HG02852 (cell line): Measurements from ENCODE around the gene ZNF765.
"Not testable (repeated sequence)": the region's sequence is repeated elsewhere in the genome, so short reads cannot be mapped to it uniquely, and the experiment has no call there.

Experiments
- ATAC-seq: cut with Tn5 transposase; IDR thresholded peaks from one replicate; pipeline ENCODE4 v1.9.1; 2021; ENCODE audit warnings: mild to moderate bottlenecking, moderate library complexity; ENCODE audit not compliant: unreplicated experiment

Gene ZNF765

DNA sequence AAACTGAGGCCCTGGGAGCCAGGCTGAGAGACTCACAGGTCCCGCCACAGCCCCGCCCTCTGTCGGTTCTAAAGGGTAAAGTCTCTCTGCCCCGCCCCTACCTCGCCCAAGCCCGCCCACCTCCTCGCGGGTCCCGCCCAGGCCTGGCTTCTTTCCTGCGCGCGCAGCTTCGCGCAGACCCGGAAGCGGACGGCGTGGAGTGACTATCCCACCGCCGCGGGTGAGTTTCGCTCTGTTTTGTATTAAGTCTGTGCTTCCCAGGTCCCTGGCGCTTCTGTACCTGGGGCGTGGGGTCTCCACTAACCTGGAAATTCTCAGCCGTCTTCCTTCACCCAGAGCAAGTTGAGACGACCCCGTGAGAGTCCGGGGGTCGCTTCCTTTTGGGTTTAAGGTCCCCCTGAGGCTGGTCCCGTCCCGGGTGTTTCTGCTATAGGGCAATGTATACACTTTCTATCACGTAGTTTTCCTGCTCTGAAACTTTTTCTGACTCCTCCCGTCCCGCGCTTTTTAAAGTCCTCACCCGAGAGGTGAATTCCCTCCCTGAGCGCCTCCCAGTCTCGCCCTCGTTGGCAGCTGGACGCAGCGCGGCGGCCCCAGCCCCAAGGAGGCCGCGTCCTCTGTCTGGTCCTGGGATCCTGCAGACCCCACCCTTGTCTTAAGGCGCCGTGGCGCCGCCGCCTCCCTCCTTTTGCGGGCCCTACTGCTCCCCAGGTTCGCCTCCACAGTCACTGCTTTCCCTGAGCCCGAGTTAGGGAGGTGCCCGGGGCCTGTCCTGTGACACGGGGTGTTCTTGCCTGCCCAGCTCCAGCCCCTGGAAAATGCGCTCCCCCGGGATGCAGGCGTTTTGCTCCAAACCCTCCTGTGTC is at the start of gene ZNF765:
Gene ZNF765 (plus strand): TSS at position 176 of the 866 bp plus-strand sequence. CDS start 2,867 bp downstream, outside the sequence.
- peak; percentile 77 for ATAC-seq

DNA sequence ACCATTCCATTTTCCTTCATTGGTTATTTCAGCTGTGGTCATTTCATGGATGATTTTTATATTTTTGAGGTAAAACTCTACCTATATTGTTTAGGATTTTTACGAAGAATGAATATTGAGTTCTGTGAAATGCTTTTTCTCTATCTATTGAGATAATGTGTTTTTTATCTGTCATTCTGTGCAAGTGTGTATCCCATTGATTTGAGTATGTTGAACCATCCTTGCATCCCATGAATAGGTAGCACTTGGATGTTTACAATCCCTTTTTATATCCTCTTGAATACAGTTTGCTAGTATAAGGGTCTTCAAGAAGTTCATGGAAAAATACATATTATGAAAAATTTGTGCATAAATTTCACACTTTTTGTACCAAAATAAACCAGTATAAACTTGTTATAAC is 39.2 kb upstream of the ZNF765 start:
- no peak for ATAC-seq

DNA sequence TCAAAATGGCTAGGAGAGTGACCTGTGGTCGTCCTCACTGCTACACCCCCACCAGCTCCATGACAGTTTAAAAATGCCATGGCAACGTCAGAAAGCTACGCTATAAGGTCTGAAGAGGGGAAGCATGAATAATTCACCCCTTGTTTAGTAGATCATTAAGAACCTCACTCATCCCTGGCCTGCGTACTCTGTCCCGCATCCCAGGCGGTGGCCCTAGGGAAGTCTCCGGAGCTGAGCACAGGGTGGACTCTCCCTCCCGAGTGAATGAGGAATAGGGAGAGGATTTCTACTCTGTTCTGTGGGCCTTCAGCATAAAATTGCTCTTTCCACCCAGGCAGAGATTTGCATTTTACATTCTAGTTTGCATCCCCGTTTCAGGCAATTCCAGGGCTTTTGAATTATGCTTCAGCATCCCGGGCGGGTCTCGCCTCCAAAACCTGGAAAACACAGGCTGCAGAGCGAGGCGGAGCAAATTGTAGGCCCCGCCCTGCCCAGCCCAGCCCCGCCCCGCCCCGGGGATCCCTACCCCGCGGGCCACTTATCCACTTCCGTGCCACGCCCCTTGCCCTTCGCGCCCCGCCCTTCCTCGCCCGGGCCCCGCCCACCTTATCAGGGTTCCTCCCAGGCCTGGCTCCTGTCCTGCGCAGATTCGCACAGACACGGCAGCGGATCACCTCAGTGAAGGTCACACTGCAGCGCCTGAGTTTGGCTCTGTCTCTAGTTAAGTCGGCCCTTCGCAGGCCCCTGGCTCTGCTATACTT is 36.9 kb upstream of the ZNF765 start:
- ATAC-seq, result no peak

DNA sequence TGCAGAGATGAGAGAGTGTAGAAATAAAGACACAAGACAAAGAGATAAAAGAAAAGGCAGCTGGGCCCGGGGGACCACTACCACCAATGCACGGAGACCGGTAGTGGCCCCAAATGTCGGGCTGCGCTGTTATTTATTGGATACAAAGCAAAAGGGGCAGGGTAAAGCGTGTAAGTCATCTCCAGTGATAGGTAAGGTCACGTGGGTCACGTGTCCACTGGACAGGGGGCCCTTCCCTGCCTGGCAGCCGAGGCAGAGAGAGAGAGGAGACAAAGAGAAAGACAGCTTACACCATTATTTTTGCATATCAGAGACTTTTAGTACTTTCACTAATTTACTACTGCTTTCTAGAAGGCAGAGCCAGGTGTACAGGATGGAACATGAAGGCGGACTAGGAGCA is 34.9 kb upstream of the ZNF765 start:
- ATAC-seq, result not testable (repeated sequence)

DNA sequence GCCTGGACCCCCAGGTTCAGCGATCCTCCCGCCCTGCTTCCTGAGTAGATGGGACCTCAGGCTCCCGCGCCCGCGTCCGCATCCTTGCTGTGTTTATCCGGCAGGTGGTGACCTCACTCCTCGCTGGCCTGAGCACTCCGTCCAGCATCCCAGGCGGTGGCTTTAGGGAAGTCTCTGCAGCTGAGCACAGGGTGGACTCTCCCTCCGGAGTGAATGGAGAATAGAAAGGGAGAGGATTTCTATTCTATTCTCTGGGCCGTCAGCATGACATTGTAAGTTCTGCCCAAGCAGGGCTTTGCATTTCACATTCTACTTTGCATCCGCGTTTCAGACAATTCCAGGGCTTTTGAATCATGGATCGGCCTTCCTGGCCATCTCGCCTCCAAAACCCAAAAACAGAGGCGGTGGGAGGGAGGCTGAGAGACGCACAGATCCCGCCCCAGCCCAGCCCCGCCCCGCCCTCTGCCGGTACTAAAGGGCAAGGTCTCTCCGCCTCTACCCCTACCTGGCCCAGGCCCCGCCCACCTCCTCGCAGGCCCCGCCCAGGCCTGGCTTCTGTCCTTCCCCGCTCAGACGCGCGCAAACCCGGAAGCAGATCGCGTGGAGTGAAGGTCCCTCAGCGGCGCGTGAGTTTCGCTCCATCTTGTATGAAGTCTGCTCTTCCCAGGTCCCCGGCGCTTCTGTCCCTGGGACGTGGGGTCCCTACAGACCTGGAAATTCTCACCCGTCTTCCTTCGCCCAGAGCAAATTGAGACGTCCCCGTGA is 29.6 kb upstream of the ZNF765 start, which contains the start of gene ZNF525:
Gene ZNF525 (plus strand): TSS at position 572 of the 765 bp plus-strand sequence. CDS start 6,577 bp downstream, outside the sequence.
- ATAC-seq, result peak; percentile 96

DNA sequence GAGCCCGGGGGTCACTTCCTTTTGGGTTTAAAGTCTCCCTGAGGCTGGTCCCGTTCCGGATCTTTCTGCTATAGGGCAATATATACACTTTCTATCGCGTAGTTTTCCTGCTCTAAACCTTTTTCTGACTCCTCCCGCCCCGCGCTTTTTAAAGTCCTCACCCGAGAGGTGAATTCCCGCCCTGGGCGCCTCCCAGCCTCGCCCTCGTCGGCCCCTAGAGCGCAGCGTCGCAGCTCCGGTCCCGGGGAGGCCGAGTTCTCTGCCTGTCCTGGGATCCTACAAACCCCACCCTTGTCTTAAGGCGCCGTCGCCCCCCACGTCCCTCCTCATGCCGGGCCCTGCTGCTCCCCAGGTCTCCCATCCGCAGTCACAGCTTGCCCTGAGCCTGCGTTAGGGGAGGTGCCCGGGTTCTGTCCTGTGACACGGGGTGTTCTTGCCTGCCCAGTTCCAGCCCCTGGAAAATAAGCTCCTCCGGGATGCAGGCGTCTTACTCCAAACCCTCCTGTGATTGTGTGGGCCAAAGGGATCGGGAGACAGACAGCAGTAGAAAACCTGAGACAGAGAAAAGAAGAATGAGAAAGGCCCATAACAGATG is 29.0 kb upstream of the ZNF765 start:
- ATAC-seq, result peak; percentile 43

DNA sequence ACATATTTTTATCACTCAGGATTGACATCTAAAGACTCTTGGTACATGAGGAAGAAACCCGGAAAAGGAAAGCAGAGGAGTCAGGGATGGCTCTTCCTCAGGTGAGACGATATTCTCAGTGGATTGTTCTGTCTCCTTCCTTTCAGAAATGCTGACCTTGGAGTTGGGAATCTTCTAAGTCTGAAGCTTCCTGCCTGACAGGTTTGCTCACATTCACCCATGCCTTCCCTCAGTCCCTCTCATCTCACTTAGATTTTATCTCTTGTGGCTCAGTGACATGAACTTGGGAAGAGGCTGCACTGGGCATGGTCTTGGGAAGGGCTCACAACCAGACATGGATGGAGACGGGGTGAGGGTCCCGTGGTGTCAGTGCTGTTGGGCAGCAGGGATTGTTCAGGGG is 22.8 kb upstream of the ZNF765 start:
- no peak for ATAC-seq

DNA sequence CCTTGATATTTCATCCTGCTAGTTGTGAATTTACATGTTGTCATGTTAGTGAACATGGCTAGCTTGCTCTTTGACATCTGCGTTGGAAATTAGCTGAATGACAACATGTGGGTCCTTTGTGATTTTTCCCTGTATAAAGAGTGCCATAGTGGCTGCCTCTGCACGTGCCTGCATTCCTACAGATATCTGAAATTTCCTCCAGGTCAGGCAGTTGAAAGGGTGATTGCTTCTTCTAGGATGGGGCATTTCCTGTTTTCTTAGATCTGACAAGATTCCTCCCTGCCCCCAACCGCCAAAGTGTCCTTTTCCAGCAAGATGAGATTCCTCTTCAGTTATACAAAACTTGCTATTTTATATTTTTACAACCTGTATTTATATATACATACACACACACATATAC is 20.7 kb upstream of the ZNF765 start:
- no peak for ATAC-seq

DNA sequence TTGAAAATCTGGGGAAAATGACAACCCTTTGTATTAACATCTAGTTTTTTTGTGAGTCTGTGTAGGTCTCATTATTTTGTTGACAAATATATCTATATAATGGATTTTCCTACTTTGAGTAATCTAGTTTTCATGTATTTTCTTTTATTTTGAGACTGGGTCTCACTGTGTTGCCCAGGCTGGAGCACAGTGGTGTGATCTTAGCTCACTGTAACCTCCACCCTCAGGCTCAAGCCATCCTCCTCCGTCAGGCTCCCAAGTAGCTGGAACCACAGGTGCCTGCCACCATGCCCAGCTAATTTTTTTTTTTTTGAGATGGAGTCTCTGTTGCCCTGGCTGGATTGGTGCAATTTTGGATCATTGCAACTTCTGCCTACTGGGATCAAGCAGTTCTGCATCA is 20.2 kb upstream of the ZNF765 start:
- ATAC-seq, result no peak

DNA sequence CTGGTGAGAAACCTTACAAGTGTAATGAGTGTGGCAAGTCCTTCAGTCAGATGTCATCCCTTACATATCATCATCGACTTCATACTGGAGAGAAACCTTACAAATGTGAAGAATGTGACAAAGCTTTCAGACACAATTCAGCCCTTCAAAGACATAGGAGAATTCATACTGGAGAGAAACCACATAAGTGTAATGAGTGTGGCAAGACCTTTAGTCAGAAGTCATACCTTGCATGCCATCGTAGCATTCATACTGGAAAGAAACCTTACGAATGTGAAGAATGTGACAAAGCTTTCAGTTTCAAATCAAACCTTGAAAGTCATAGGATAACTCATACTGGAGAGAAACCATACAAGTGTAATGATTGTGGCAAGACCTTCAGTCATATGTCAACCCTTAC is 13.6 kb upstream of the ZNF765 start:
- no peak for ATAC-seq

DNA sequence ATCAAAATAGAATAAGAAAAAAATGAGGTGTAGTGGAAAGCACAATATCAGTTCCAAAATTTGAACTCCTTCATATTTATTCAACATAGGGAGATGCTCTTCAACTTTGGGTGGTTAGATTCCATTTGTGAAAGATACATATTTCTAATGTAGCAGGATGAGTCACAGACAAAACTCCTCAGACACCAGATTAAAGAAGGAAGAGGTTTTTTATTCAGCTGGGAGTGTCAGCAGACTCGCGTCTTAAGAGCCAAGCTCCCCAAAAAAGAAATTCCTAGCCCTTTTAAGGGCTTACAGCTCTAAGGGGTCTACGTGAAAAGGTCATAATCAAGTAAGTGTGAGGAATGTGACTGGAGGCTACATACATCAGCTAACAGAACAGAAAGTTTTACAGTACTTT is 6.8 kb upstream of the ZNF765 start:
- ATAC-seq, result no peak

DNA sequence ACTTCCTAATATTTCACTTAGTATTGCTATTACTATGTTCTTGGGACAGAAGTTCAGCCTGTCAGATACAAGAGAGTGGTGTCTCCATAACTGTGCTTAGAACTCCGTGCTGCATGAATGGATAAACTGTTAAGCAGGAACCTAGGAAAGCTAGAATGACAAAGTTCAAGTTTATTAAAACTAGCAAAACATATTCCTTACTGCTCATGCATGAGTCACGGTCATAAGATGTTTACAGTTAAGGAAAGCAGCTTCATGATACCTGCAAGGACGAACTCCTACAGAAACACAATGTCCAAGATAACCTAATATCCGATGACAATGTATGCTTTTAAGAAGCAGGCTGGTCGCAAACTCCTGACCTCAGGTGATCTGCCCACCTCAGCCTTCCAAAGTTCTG is 6.0 kb upstream of the ZNF765 start:
- no peak for ATAC-seq

DNA sequence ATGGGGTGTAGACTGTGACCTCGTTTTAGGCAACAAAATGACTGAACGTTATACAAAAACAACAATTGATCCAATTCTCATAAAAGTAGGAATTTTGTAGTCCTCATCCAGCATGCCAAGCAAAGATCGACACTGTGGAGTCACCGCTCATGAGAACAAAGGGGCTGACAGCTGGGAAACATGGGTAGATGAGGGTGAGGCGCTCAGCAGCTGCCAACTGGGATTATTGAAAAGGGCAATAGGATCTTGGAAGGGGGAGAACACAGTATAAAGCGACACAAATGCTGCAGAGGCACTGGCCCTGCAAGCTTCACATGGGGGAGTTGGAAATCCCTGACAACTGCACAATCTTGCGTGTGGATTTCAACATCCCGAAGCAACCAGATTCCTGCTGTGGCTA is 5.4 kb upstream of the ZNF765 start:
- no peak for ATAC-seq

DNA sequence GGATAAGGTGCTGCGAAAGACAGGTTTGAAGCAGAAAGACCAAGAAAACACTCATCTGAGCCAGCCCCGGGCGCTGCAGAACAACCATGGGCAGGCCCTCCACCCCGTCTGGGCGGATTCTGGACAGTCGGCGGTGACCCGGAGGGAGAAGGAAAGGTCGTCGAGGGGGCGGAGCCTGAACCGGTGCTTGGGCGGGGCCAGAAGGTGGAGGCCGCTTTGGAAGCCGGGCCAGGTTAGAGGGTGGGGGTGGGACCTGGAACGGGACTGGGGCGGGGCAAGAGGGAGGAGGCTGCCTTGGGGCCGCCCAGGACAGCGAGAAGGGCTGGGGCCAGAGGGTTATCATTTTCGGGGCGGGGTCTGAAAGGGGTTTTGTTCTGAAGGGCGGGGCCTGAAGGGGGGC is 5.0 kb upstream of the ZNF765 start:
- no peak for ATAC-seq

DNA sequence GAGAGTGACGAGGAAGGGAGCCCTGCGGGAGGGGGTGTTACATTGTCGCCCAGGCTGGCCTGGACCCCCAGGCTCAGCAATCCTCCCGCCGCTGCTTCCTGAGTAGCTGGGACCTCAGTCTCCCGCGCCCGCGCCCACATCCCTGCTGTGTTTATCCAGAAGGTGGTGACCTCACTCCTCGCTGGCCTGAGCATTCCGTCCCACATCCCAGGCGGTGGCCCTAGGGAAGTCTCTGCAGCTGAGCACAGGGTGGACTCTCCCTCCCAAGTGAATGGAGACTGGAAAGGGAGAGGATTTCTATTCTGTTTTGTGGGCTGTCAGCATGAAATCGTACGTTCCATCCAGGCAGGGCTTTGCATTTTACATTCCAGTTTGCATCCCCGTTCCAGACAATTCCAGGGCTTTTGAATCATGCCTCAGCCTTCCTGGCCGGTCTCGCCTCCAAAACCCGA is 401 bp upstream of the ZNF765 start:
- ATAC-seq, result no peak

DNA sequence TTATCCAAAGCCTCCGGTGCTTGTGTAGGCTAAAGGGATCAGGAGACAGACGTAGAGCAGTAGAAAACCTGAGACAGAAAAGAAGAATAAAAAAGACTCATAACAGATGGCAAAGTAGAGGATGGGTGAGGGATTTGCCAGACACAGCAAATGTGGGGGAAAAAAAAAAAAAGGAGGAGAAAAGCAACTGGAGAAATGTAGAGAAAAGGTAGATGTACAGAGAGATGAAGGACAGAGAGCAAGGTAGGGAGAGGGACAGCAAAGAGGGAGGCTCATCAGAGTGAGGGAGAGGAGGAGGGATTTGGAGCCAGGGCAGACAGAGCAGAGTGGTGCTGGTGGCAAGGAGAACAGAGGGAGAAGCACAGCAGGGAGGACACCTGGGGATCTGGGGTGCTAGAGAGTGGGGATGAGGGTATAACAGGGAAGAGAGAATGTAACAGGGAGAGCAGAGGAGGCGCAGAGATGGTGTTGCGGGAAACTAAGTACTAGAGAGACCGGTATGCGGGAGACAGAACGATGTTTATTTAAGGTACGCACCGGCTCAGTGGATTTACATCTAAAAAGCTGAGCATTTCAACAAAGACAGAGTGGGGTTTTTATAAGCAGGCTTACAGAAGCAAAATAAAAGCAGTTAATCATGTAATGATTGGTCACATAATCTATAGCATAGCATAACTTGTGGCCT is 1.0 kb downstream of the ZNF765 start:
- ATAC-seq, result not testable (repeated sequence)

DNA sequence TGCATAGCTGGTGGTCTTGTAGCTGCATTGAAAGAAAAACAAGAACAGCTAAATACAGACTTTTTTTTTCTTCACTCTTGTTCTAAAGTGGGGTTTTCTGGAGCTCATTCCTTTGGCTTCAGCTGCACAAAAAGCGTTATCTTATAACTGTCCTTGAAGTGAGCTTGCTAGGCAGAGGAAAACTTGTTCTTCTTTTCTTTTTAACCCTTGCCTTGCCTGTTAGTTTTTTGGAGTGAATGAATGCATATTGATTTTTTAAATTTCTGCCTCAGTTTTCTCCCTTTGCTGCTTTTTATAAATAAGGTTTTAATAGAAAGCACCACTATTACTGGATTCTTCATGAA is 1.5 kb downstream of the ZNF765 start:
- ATAC-seq, result no peak

DNA sequence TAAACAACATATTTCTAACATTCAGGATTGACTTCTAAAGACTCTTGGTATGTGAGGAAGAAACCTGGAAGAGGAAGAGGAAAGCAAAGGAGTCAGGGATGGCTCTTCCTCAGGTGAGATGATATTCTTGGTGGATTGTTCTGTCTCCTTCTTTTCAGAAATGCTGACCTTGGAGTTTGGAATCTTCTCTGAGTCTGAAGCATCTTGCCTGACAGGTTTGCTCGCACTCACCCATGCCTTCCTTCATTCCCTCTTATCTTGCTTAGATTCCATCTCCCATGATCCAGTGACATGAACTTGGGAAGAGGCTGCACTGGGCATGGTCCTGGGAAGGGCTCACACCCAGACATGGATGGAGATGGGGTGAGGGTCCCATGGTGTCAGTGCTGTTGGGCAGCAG is 3.0 kb downstream of the ZNF765 start:
- not testable (repeated sequence) for ATAC-seq

DNA sequence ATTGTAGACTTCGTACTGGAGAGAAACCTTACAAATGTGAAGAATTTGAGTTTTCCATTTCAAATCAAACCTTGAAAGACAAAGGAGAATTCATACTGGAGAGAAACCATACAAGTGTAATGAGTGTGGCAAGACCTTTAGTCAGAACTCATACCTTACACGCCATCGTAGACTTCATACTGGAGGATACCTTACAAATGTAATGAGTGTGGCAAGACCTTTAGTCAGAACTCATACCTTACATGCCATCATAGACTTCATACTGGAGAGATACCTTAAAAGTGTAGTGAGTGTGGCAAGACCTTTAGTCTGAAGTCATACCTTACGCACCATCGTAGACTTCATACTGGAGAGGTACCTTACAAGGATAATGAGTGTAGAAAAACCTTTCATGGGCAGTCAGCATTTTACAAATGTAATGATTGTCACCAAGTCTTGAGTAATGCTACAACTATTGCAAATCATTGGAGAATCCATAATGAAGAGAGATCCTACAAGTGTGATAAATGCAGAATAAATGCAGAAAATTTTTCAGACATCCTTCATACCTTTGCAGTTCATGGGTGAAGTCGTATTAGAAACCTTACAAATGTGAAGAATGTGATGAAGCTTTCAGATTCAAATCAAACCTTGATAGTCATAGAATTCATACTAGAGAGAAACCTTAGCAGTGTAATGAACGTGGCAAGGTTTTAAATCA is 14.7 kb downstream of the ZNF765 start:
- ATAC-seq, result no peak
